Mononuclear cell (primary cell): ENCODE results near the gene SEPTIN10. TPM values are rescaled to one million over a fixed set of nuclear protein-coding genes. Genes with fewer than 3 reads are reported as not detected.
"Not testable (repeated sequence)": the region's sequence is repeated elsewhere in the genome, so short reads cannot be mapped to it uniquely, and the experiment has no call there.

Experiments
- H3K27me3 ChIP-seq: 2 replicates; pipeline ENCODE4 v1.6.0; 2011; ENCODE audit warnings: low read length, control low read depth; ENCODE audit not compliant: insufficient read depth
- H3K4me1 ChIP-seq: 2 replicates; pipeline ENCODE4 v1.5.1; 2011; ENCODE audit warnings: mild to moderate bottlenecking, low read length, control low read depth; ENCODE audit not compliant: insufficient read depth
- H3K4me3 ChIP-seq: 2 replicates; pipeline ENCODE4 v1.5.1; 2011; ENCODE audit warnings: mild to moderate bottlenecking, low read length, moderate library complexity
- H3K9me3 ChIP-seq: 2 replicates; pipeline ENCODE4 v1.5.1; 2011; ENCODE audit warnings: low read depth, mild to moderate bottlenecking, control low read depth, low read length
- total RNA-seq: library from RNA; depleted of rRNA; stranded (reverse); fragments of >200 nt; gene quantifications from one replicate; pipeline ENCODE4 v1.2.3, GENCODE V29; 2012

Gene SEPTIN10
- total RNA-seq, 1 donor, result 3.7 TPM

- not testable (repeated sequence) for H3K4me3 ChIP-seq, H3K27me3 ChIP-seq, H3K9me3 ChIP-seq
- peaks cover 36% of the 10 kb centered on the region for H3K4me1 ChIP-seq
Observed at GRCh38 chr2:109640000-109640399, 26.2 kb upstream of the SEPTIN10 start.

DNA sequence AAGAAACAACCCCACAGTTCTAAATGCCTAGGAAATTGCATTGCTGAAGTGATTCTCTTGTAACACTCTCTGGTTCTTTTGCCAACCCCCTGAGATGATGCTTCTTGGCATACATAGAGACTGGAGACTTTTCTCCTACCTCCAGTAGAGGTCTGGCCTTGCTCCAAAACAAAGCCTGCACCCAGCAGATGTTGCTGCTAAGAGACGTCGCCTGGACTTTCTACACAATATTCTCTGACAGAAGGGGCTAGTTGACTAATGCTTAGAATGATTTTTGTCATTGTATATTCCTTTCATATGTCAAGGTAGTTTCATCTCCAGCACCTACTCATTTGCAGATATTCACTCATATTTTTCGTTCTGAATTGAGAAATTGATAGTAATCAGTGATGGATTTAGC lies 25.0 kb upstream of the SEPTIN10 start:
- Histone ChIP-seq H3K4me3 (no peak overlapping the region), H3K9me3 (no peaks in the 10 kb centered on the region), H3K4me1 (peaks cover 30% of the 10 kb centered on the region), H3K27me3 (no peaks in the 10 kb centered on the region)

DNA sequence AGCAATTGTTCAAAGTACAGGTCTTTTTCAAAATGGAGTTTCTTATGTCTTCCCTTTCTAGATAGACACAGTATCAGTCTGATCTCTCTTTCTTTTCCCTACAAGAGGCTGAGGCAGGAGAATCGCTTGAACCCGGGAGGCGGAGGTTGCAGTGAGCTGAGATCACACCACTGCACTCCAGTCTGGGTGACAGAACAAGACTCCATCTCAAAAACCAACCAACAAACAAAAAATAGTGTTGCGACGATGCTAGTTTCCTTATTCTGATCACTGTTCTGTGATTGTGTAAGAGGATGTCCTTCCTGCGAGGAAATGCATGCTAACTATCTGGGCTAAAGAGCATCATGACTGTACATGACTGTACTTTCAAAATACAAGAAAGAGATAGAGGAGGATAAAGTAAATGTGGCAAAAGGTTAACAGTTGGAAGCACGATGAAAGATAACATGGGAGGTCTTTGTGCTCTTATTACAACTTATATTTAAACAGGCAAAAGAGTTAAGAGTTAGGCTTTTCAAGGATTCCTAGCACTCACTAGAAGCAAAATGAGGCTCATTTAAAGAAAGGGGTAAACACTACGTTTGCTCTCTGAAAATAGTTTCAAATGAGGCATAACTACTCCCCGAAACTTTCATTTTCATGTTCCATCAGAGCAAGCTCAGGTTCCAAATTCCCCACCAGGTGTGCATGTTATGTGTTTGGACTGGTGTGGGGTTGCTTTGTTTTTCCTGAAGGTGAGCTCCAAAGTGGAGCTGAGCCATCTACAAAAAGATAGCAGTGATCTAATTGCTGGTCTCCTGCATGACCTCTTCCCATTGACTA lies 24.2 kb upstream of the SEPTIN10 start:
- no peak overlapping the region for H3K4me3 ChIP-seq
- H3K4me1 ChIP-seq, result peaks cover 30% of the 10 kb centered on the region
- no peaks in the 10 kb centered on the region for H3K9me3 ChIP-seq
- no peaks in the 10 kb centered on the region for H3K27me3 ChIP-seq

GRCh38 chr2:109636317-109636716 lies 22.6 kb upstream of the SEPTIN10 start:
- Histone ChIP-seq H3K4me3 (no peak overlapping the region), H3K9me3 (no peaks in the 10 kb centered on the region), H3K4me1 (peaks cover 40% of the 10 kb centered on the region), H3K27me3 (no peaks in the 10 kb centered on the region)

GRCh38 chr2:109635426-109636304 lies 21.9 kb upstream of the SEPTIN10 start:
- Histone ChIP-seq H3K4me3 (no peak overlapping the region), H3K27me3 (no peaks in the 10 kb centered on the region), H3K4me1 (peaks cover 40% of the 10 kb centered on the region), H3K9me3 (no peaks in the 10 kb centered on the region)

DNA sequence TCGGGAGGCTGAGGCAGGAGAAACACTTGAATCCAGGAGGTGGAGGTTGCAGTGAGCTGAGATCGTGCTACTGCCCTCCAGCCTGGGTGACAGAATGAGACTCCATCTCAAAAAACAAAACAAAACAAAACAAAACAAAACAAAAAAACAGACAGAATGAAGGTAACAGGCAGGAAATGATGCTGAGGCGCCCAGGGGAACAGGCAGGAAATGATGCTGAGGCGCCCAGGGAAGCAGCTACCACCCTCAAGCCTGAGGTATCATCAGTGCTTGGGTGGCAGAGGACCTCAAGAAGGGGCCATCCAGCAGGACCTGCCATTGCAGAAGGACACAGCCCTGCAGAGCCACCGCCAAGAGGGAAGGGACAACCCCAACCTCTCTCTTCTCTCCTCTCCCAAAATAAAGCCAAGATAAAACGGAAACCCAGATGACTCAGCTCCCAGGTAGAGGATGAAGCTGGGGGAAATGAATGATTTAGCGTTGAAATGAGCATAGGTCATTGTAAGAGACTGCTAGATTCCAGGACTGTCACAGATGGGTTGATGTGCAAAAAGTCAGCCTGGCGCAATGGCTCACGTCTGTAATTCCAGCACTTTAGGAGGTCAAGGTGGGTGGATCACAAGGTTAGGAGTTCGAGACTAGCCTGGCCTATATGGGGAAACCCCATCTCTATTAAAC lies 19.7 kb upstream of the SEPTIN10 start:
- H3K4me1 ChIP-seq, result peaks cover 37% of the 10 kb centered on the region

DNA sequence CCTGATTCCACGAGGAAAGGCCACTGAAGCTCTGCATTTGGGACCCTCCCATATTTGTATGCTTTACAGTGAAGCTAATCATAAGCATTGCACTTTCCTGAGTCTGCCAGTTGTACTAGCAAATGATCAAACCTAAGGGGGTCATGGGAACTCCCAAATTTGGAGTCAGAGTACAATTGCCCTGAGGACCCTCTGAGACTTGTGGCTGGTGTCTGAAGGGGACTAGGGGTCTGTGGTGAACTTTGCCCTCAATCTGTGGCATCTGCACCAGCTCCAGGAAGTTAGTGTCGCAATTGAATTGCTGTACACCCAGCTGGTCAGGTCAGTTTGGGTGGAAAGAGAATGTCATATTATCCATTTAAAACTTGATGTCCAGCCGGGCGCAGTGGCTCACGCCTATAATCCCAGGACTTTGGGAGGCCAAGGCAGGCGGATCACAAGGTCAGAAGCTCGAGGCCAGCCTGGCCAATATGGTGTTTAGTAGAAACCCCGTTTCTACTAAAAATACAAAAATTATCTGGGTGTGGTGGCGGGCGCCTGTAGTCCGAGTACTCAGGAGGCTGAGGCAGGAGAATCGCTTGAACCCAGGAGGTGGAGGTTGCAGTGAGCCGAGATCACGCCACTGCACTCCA lies 18.5 kb upstream of the SEPTIN10 start:
- no peak overlapping the region for H3K4me3 ChIP-seq
- H3K27me3 ChIP-seq, result no peaks in the 10 kb centered on the region
- H3K4me1 ChIP-seq, result peaks cover 27% of the 10 kb centered on the region
- no peaks in the 10 kb centered on the region for H3K9me3 ChIP-seq

More for the DNA sequence above, 19.7 kb upstream of the SEPTIN10 start:
- H3K9me3 ChIP-seq, result no peaks in the 10 kb centered on the region
- no peaks in the 10 kb centered on the region for H3K27me3 ChIP-seq
- H3K4me3 ChIP-seq, result no peak overlapping the region

DNA sequence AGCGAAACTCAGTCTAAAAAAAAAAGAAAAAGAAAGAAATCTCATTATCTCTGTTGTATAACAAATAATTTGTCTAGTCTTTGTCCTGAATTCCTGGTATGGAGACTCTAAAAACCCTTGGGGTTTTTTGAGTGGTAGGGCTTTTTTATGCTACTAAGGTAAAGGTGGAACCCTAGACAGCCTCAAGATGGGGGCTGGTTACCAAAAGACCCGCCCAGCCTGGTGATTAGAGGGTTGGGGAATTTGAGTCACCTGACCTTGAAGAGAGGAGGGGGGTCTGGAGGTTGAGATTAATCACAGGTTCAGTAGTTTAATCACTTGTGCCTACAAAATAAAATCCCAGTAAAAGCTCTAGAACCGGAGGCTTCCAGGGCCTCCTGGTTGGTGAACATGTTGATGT lies 18.0 kb upstream of the SEPTIN10 start:
- no peaks in the 10 kb centered on the region for H3K9me3 ChIP-seq
- peaks cover 25% of the 10 kb centered on the region for H3K4me1 ChIP-seq
- H3K27me3 ChIP-seq, result no peaks in the 10 kb centered on the region
- no peak overlapping the region for H3K4me3 ChIP-seq

DNA sequence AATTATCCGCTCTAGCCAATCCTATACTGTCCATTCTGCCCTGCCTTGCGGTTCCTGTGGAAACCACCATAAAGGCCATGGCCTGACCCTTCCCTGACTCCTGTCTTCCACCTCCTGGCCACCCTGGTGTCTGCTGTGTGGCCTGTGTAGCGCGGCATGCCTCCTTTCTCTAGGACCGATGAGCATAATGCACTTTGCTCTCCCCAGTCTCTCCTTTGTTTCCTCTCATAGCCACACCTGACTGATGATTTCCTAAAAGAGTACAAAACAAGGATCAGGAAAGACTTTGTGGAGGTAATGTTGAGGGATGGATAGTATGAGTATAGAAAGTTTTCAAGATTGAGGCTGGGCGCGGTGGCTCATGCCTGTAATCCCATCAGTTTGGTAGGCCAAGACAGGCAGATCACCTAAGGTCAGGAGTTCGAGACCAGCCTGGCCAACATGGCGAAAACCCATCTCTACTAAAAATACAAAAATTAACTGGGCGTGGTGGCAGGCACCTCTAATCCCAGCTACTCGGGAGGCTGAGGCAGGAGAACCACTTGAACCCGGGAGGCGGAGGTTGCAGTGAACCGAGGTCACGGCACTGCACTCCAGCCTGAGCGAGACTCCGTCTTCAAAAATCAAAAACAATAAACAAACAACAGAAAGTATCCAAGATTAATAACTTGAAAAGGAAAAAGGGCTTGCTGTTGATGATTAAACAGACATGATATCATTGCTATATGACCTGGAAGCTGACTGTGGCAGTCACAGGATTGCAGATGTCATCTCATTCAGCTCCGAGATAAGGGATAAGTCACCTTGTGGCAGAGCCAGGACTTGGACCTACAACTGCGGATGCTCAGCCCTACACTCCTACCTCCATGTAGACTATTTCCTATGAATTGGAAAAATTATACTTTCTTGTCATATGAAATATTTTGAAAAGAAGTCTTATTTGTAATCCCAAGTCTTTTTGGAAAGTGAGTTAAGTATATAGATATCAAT lies 17.0 kb upstream of the SEPTIN10 start:
- Histone ChIP-seq H3K4me1 (peaks cover 16% of the 10 kb centered on the region), H3K4me3 (no peak overlapping the region), H3K9me3 (no peaks in the 10 kb centered on the region), H3K27me3 (no peaks in the 10 kb centered on the region)

GRCh38 chr2:109629867-109630266 lies 16.1 kb upstream of the SEPTIN10 start:
- Histone ChIP-seq H3K9me3 (no peaks in the 10 kb centered on the region), H3K27me3 (no peaks in the 10 kb centered on the region), H3K4me1 (peaks cover 9% of the 10 kb centered on the region), H3K4me3 (no peak overlapping the region)

DNA sequence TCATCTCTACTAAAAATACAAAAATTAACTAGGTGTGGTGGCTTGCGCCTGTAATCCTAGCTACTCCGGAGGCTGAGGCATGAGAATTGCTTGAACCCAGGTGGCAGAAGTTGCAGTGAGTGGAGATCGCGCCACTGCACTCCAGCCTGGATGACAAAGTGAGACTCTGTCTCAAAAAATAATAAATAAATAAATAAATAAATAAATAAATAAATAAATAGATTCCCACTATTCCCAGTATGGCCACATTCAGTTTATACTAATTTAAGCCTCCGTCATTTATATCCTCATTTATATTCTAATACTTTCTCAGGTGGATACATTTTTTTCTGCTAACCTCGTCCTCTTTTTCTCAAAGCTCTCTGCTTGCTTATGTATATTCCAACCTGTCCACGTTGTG lies 14.6 kb upstream of the SEPTIN10 start:
- not testable (repeated sequence) for H3K27me3 ChIP-seq, H3K9me3 ChIP-seq, H3K4me3 ChIP-seq, H3K4me1 ChIP-seq

DNA sequence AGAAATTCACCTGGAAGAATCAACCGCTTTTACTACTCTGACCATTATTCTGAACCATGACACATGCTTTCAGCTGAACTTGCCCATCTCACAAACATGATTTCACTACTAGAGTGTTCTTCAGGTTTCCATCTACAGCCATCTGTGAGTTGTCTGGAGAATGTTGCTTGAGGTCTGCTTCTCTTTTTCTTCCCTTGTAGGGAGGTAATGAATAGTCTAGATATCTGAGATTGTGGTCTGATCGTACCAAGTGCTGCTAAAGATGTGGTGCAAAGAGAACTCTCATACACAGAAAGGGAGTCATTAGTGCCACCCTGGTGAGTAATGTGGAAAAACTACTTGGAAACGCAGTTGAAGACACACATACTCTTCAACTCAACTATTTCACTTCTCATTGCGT lies 10.6 kb upstream of the SEPTIN10 start:
- Histone ChIP-seq H3K9me3 (no peaks in the 10 kb centered on the region), H3K27me3 (peaks cover 17% of the 10 kb centered on the region), H3K4me1 (no peaks in the 10 kb centered on the region), H3K4me3 (no peak overlapping the region)

- Histone ChIP-seq H3K27me3 (peaks cover 21% of the 10 kb centered on the region), H3K4me3 (no peak overlapping the region), H3K9me3 (no peaks in the 10 kb centered on the region), H3K4me1 (no peaks in the 10 kb centered on the region)
Observed at GRCh38 chr2:109623923-109624322, 10.2 kb upstream of the SEPTIN10 start.

DNA sequence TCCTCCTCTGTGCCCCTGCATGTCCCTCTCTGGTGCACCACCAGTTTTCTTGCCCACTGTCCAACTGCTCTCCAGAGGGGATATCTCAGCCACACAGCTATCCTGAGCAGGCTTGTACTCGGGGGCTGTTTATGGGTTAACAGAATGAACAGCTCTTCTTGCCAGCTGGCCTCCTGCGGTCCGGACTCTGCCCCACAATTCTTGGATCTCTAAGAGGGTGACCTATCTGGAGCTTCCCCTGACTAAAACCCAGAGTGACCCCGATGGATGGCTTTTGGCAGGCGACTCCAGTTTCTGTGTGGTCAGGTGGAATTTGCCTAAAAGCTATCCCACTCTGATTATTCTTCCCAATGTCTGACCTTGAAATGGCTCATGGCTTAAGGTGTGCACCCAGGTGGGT lies 9.5 kb upstream of the SEPTIN10 start:
- Histone ChIP-seq H3K4me1 (no peaks in the 10 kb centered on the region), H3K27me3 (peaks cover 28% of the 10 kb centered on the region), H3K4me3 (no peak overlapping the region), H3K9me3 (no peaks in the 10 kb centered on the region)
